Muscle of leg (tissue), 11 donors: Measurements from ENCODE around the gene INTS11. TPM values are rescaled to one million over a fixed set of nuclear protein-coding genes. Genes with fewer than 3 reads are reported as not detected.
A peak's percentile ranks its signal among the peaks of the same experiment; 100 is the strongest.
"Not testable (repeated sequence)": the region's sequence is repeated elsewhere in the genome, so short reads cannot be mapped to it uniquely, and the experiment has no call there.

Experiments used
- DNase-seq: peaks from one replicate; pipeline ENCODE4 v3.0.0; 2013
- H3K27ac ChIP-seq: one replicate; pipeline ENCODE4 v1.5.1; 2013; ENCODE audit warnings: mild to moderate bottlenecking, low read length, control low read depth
- H3K27me3 ChIP-seq: one replicate; pipeline ENCODE4 v1.6.1; 2013; ENCODE audit warnings: low read length; ENCODE audit not compliant: control insufficient read depth, insufficient read depth
- H3K36me3 ChIP-seq: one replicate; pipeline ENCODE4 v1.6.1; 2013; ENCODE audit warnings: low read length; ENCODE audit not compliant: control insufficient read depth, insufficient read depth
- H3K4me1 ChIP-seq: one replicate; pipeline ENCODE4 v1.6.1; 2013; ENCODE audit warnings: low read length; ENCODE audit not compliant: control insufficient read depth, insufficient read depth
- H3K4me3 ChIP-seq: one replicate; pipeline ENCODE4 v1.5.1; 2013; ENCODE audit warnings: low read length, control low read depth
- H3K9me3 ChIP-seq: replicated peaks from 2 replicates; pipeline ENCODE4 v1.6.1; 2013; ENCODE audit warnings: low read depth, low read length; ENCODE audit not compliant: control insufficient read depth
- WGBS: methylation state at CpG from one replicate; pipeline ENCODE4 v1.1.5; 2013; ENCODE audit warnings: missing lambda C conversion rate; ENCODE audit not compliant: insufficient coverage; 5-methylcytosine and 5-hydroxymethylcytosine counted together
- polyA plus RNA-seq, 8 donors: library from polyadenylated mRNA; unstranded; fragments of 120-200 nt; gene quantifications; one replicate each; pipeline versions ENCODE4 v1.2.1 to v1.2.3, GENCODE V29; 2013; ENCODE audit warnings: inconsistent platforms in 1 of 8, low replicate concordance in 1 of 8; ENCODE audit not compliant: insufficient read length in 8 of 8, insufficient read depth in 1 of 8
- total RNA-seq: library from RNA; stranded (reverse); fragments of 120-200 nt; gene quantifications from one replicate; pipeline ENCODE4 v1.2.4, GENCODE V29; 2013

Gene INTS11
- total and polyA plus RNA-seq, 9 donors = 55.9 to 100 (median 86.0) TPM

- no peak overlapping the region for H3K27ac ChIP-seq
- no peaks in the 10 kb centered on the region for H3K9me3 ChIP-seq
- DNase-seq = no peak
- no peak overlapping the region for H3K4me3 ChIP-seq
- WGBS = 85% methylated on average over 7 of the region's 8 CpGs
- H3K36me3 ChIP-seq = peaks cover 46% of the 10 kb centered on the region
- peaks cover 29% of the 10 kb centered on the region for H3K4me1 ChIP-seq
- H3K27me3 ChIP-seq = no peaks in the 10 kb centered on the region
Measured at GRCh38 chr1:1321477-1321876, 3.0 kb downstream of the INTS11 start.

GRCh38 chr1:1320666-1321448 lies 3.6 kb downstream of the INTS11 start:
- WGBS = 74% methylated on average over 22 of the region's 23 CpGs
- no peak overlapping the region for H3K4me3 ChIP-seq
- H3K27ac ChIP-seq = no peak overlapping the region
- no peaks in the 10 kb centered on the region for H3K9me3 ChIP-seq
- DNase-seq = no peak
- H3K4me1 ChIP-seq = peaks cover 23% of the 10 kb centered on the region
- H3K27me3 ChIP-seq = no peaks in the 10 kb centered on the region
- peaks cover 40% of the 10 kb centered on the region for H3K36me3 ChIP-seq

GRCh38 chr1:1319646-1319941 lies 4.9 kb downstream of the INTS11 start:
- peaks cover 14% of the 10 kb centered on the region for H3K4me1 ChIP-seq
- WGBS = 88% methylated on average over 13 of the region's 13 CpGs
- no peaks in the 10 kb centered on the region for H3K27me3 ChIP-seq
- no peaks in the 10 kb centered on the region for H3K9me3 ChIP-seq
- no peak overlapping the region for H3K27ac ChIP-seq
- no peak overlapping the region for H3K4me3 ChIP-seq
- peaks cover 48% of the 10 kb centered on the region for H3K36me3 ChIP-seq
- DNase-seq = no peak

- Histone ChIP-seq H3K36me3 (peaks cover 54% of the 10 kb centered on the region), H3K9me3 (no peaks in the 10 kb centered on the region), H3K27ac (no peak overlapping the region), H3K4me1 (peaks cover 14% of the 10 kb centered on the region), H3K4me3 (no peak overlapping the region), H3K27me3 (no peaks in the 10 kb centered on the region)
- no peak for DNase-seq
- 89% methylated on average over 33 of the region's 36 CpGs for WGBS
Measured at GRCh38 chr1:1318777-1319645, 5.4 kb downstream of the INTS11 start.

GRCh38 chr1:1318131-1318652 lies 6.3 kb downstream of the INTS11 start:
- Histone ChIP-seq H3K9me3 (no peaks in the 10 kb centered on the region), H3K4me1 (peaks cover 9% of the 10 kb centered on the region), H3K4me3 (no peak overlapping the region), H3K27me3 (no peaks in the 10 kb centered on the region), H3K27ac (no peak overlapping the region), H3K36me3 (peaks cover 62% of the 10 kb centered on the region)
- 80% methylated on average over 3 of the region's 9 CpGs for WGBS
- peak; percentile 83 for DNase-seq

- Histone ChIP-seq H3K4me1 (peaks cover 4% of the 10 kb centered on the region), H3K9me3 (no peaks in the 10 kb centered on the region), H3K27ac (no peak overlapping the region), H3K36me3 (peaks cover 70% of the 10 kb centered on the region), H3K4me3 (no peak overlapping the region), H3K27me3 (no peaks in the 10 kb centered on the region)
- 52% methylated on average over 4 of the region's 6 CpGs for WGBS
- no peak for DNase-seq
Measured at GRCh38 chr1:1317420-1317819, 7.0 kb downstream of the INTS11 start.

- H3K36me3 ChIP-seq = peaks cover 71% of the 10 kb centered on the region
- H3K27ac ChIP-seq, H3K4me1 ChIP-seq, H3K4me3 ChIP-seq, DNase-seq, H3K27me3 ChIP-seq, H3K9me3 ChIP-seq: not testable (repeated sequence)
- WGBS = 86% methylated on average over 7 of the region's 8 CpGs
Measured at GRCh38 chr1:1316199-1316598, 8.3 kb downstream of the INTS11 start.

GRCh38 chr1:1315435-1315954 lies 9.0 kb downstream of the INTS11 start:
- Histone ChIP-seq H3K4me3 (no peak overlapping the region), H3K27me3 (no peaks in the 10 kb centered on the region), H3K9me3 (no peaks in the 10 kb centered on the region), H3K27ac (no peak overlapping the region), H3K4me1 (peaks cover 4% of the 10 kb centered on the region), H3K36me3 (peaks cover 70% of the 10 kb centered on the region)
- no peak for DNase-seq
- WGBS = 42% methylated on average over 6 of the region's 26 CpGs

GRCh38 chr1:1314678-1315335 lies 9.7 kb downstream of the INTS11 start:
- Histone ChIP-seq H3K27me3 (no peaks in the 10 kb centered on the region), H3K4me3 (no peak overlapping the region), H3K4me1 (peaks cover 8% of the 10 kb centered on the region), H3K36me3 (peaks cover 70% of the 10 kb centered on the region), H3K9me3 (no peaks in the 10 kb centered on the region), H3K27ac (no peak overlapping the region)
- 90% methylated on average over 21 of the region's 23 CpGs for WGBS
- DNase-seq = no peak

GRCh38 chr1:1314237-1314586 lies 10.2 kb downstream of the INTS11 start:
- H3K36me3 ChIP-seq = peaks cover 66% of the 10 kb centered on the region
- H3K4me3 ChIP-seq = no peak overlapping the region
- H3K27ac ChIP-seq = no peak overlapping the region
- H3K4me1 ChIP-seq = peaks cover 14% of the 10 kb centered on the region
- no peaks in the 10 kb centered on the region for H3K9me3 ChIP-seq
- no peak for DNase-seq
- H3K27me3 ChIP-seq = no peaks in the 10 kb centered on the region
- WGBS = 89% methylated on average over 14 of the region's 15 CpGs
